Measurements from ENCODE around the gene OSBPL9. TPM values are rescaled to one million over a fixed set of nuclear protein-coding genes. Genes with fewer than 3 reads are reported as not detected.

Gene OSBPL9
- total and polyA plus RNA-seq, 2 experiments from 2014 or later = 82.7 to 102 TPM

GRCh38 chr1:51607681-51608095, 9.2 kb upstream of the OSBPL9 start:
- ATAC-seq = no peak
- Histone ChIP-seq H3F3A (replicated peaks; ENCODE audit: low read depth) (no peaks in the 10 kb centered on the region), H3K4me3 (no peak overlapping the region), H3K79me2 (replicated peaks; ENCODE audit: insufficient read depth) (no peaks in the 10 kb centered on the region), H3K4me1 (ENCODE audit: insufficient read depth) (no peaks in the 10 kb centered on the region), H2AFZ (0 out of 2 replicates have a peak overlapping the region, but pooled peaks have one; percentile 52), H3K4me2 (no peak overlapping the region), H3K27me3 (ENCODE audit: insufficient read depth) (no peaks in the 10 kb centered on the region), H4K20me1 (replicated peaks; ENCODE audit: insufficient read depth) (no peaks in the 10 kb centered on the region), H3K27ac (ENCODE audit: low read depth) (no peak overlapping the region), H3K36me3 (ENCODE audit: insufficient read depth) (no peaks in the 10 kb centered on the region), H3K9me2 (ENCODE audit: insufficient read depth) (no peaks in the 10 kb centered on the region)
- Mint-ChIP-seq H3K4me1 (no peaks in the 10 kb centered on the region), H3K27ac (no peak overlapping the region), H3K36me3 (ENCODE audit: low read depth) (no peaks in the 10 kb centered on the region), H3K27me3 (ENCODE audit: insufficient read depth, low read depth, poor library complexity) (no peaks in the 10 kb centered on the region), H3K4me3 (no peak overlapping the region), H3K9me3 (no peaks in the 10 kb centered on the region)
- no peak for DNase-seq (ENCODE audit: low spot score)
- no peak for TF ChIP-seq EZH2 (IDR thresholded peaks at IDR 0.05; ENCODE audit: low read depth, unreplicated experiment)
- TF ChIP-seq CREB1 (CRISPR knock-in tag; IDR thresholded peaks at IDR 0.05; ENCODE audit: low read depth) = no peak
- no peak for TF ChIP-seq STAT1 (IDR thresholded peaks at IDR 0.05; ENCODE audit: unreplicated experiment)
- no peak for TF ChIP-seq NANOG (IDR thresholded peaks at IDR 0.05; ENCODE audit: borderline replicate concordance)
- TF ChIP-seq ZNF331 (CRISPR knock-in tag; IDR thresholded peaks at IDR 0.05; ENCODE audit: low read depth) = no peak
- TF ChIP-seq ZNF462 (CRISPR knock-in tag; IDR thresholded peaks at IDR 0.05) = no peak
- TF ChIP-seq JUNB (IDR thresholded peaks at IDR 0.05; ENCODE audit: unreplicated experiment) = no peak
- TF ChIP-seq POLR2AphosphoS5 (IDR thresholded peaks at IDR 0.05; ENCODE audit: low read depth) = no peak
- no peak for TF ChIP-seq ETS1 (IDR thresholded peaks at IDR 0.05)
- TF ChIP-seq EZH2phosphoT487 (IDR thresholded peaks at IDR 0.05; ENCODE audit: unreplicated experiment) = no peak
- no peak for TF ChIP-seq REST (IDR thresholded peaks at IDR 0.05; ENCODE audit: unreplicated experiment)
- TF ChIP-seq CTCF (conservative IDR thresholded peaks at IDR 0.05; ENCODE audit: low read depth in 2 of 2) = no peak
- TF ChIP-seq ZNF114 (CRISPR knock-in tag; IDR thresholded peaks at IDR 0.05) = no peak
